ENCODE results near the gene MAMSTR. TPM values are rescaled to one million over a fixed set of nuclear protein-coding genes. Genes with fewer than 3 reads are reported as not detected.

Gene MAMSTR
- total and polyA plus RNA-seq, 9 of the 15 experiments (the other 6 are each of a cell fraction or from before 2014, with no cell fraction given) = 0.08 to 1.00 (median 0.40) TPM; not detected in 1

DNA sequence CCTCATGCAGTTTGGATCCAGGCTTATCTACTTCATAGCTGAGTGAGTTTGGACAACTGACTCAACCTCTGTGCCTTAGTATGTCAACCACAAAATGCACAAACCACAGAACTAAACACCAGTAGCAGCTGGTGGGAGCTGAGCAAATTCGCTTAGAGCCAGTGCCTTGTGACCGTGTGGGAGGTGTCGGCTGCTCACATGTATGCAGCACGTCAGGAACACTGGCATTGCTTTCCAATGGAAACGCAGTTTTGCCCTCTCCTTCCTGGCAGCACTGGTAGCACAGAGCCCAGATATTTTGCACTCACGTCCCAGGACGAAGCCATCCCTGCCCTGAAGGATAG lies 38.4 kb downstream of the MAMSTR start (continued):
- TF ChIP-seq KDM4B (IDR thresholded peaks at IDR 0.05; ENCODE audit: borderline replicate concordance in 2 of 2, low read depth in 1 of 2) (no peak), E2F3 (CRISPR knock-in tag; IDR thresholded peaks at IDR 0.05) (no peak), SAFB (IDR thresholded peaks at IDR 0.05; ENCODE audit: borderline replicate concordance, low read depth, low read length) (no peak), SLC30A9 (CRISPR knock-in tag; IDR thresholded peaks at IDR 0.05) (no peak), CBFB (CRISPR knock-in tag; IDR thresholded peaks at IDR 0.05) (peak; percentile 97), PTBP1 (IDR thresholded peaks at IDR 0.05; ENCODE audit: low read depth, low read length) (no peak), NFATC3 (IDR thresholded peaks at IDR 0.05) (no peak), ARHGAP35 (IDR thresholded peaks at IDR 0.05; ENCODE audit: partially characterized antibody) (no peak), ESRRA (IDR thresholded peaks at IDR 0.05; ENCODE audit: borderline replicate concordance, low read depth) (peak; percentile 85; the same call in 1 of the 2 replicates), RBM14 (IDR thresholded peaks at IDR 0.05; ENCODE audit: borderline replicate concordance, insufficient read depth, low read depth, low read length) (no peak), ZFX (CRISPR knock-in tag; IDR thresholded peaks at IDR 0.05) (peak; percentile 46), MYBL2 (IDR thresholded peaks at IDR 0.05; ENCODE audit: low read depth) (no peak), MYBL2 (CRISPR knock-in tag; IDR thresholded peaks at IDR 0.05; ENCODE audit: borderline replicate concordance) (no peak), ZNF282 (CRISPR knock-in tag; IDR thresholded peaks at IDR 0.05) (no peak)
- TF ChIP-seq, protein P1, sequence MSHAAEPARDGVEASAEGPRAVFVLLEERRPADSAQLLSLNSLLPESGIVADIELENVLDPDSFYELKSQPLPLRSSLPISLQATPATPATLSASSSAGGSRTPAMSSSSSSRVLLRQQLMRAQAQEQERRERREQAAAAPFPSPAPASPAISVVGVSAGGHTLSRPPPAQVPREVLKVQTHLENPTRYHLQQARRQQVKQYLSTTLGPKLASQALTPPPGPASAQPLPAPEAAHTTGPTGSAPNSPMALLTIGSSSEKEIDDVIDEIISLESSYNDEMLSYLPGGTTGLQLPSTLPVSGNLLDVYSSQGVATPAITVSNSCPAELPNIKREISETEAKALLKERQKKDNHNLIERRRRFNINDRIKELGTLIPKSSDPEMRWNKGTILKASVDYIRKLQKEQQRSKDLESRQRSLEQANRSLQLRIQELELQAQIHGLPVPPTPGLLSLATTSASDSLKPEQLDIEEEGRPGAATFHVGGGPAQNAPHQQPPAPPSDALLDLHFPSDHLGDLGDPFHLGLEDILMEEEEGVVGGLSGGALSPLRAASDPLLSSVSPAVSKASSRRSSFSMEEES (CRISPR knock-in tag; IDR thresholded peaks at IDR 0.05) = peak; percentile 14; the same call in 1 of the 2 replicates
- TF ChIP-seq, protein P2, sequence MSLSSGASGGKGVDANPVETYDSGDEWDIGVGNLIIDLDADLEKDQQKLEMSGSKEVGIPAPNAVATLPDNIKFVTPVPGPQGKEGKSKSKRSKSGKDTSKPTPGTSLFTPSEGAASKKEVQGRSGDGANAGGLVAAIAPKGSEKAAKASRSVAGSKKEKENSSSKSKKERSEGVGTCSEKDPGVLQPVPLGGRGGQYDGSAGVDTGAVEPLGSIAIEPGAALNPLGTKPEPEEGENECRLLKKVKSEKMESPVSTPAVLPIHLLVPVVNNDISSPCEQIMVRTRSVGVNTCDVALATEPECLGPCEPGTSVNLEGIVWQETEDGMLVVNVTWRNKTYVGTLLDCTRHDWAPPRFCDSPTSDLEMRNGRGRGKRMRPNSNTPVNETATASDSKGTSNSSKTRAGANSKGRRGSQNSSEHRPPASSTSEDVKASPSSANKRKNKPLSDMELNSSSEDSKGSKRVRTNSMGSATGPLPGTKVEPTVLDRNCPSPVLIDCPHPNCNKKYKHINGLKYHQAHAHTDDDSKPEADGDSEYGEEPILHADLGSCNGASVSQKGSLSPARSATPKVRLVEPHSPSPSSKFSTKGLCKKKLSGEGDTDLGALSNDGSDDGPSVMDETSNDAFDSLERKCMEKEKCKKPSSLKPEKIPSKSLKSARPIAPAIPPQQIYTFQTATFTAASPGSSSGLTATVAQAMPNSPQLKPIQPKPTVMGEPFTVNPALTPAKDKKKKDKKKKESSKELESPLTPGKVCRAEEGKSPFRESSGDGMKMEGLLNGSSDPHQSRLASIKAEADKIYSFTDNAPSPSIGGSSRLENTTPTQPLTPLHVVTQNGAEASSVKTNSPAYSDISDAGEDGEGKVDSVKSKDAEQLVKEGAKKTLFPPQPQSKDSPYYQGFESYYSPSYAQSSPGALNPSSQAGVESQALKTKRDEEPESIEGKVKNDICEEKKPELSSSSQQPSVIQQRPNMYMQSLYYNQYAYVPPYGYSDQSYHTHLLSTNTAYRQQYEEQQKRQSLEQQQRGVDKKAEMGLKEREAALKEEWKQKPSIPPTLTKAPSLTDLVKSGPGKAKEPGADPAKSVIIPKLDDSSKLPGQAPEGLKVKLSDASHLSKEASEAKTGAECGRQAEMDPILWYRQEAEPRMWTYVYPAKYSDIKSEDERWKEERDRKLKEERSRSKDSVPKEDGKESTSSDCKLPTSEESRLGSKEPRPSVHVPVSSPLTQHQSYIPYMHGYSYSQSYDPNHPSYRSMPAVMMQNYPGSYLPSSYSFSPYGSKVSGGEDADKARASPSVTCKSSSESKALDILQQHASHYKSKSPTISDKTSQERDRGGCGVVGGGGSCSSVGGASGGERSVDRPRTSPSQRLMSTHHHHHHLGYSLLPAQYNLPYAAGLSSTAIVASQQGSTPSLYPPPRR (CRISPR knock-in tag; IDR thresholded peaks at IDR 0.05; ENCODE audit: borderline replicate concordance) = peak; percentile 87; the same call in 1 of the 2 replicates
- TF ChIP-seq, protein P3, sequence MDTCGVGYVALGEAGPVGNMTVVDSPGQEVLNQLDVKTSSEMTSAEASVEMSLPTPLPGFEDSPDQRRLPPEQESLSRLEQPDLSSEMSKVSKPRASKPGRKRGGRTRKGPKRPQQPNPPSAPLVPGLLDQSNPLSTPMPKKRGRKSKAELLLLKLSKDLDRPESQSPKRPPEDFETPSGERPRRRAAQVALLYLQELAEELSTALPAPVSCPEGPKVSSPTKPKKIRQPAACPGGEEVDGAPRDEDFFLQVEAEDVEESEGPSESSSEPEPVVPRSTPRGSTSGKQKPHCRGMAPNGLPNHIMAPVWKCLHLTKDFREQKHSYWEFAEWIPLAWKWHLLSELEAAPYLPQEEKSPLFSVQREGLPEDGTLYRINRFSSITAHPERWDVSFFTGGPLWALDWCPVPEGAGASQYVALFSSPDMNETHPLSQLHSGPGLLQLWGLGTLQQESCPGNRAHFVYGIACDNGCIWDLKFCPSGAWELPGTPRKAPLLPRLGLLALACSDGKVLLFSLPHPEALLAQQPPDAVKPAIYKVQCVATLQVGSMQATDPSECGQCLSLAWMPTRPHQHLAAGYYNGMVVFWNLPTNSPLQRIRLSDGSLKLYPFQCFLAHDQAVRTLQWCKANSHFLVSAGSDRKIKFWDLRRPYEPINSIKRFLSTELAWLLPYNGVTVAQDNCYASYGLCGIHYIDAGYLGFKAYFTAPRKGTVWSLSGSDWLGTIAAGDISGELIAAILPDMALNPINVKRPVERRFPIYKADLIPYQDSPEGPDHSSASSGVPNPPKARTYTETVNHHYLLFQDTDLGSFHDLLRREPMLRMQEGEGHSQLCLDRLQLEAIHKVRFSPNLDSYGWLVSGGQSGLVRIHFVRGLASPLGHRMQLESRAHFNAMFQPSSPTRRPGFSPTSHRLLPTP (IDR thresholded peaks at IDR 0.05; ENCODE audit: borderline replicate concordance, extremely low read depth, insufficient read length) = no peak
- TF ChIP-seq, protein P4, sequence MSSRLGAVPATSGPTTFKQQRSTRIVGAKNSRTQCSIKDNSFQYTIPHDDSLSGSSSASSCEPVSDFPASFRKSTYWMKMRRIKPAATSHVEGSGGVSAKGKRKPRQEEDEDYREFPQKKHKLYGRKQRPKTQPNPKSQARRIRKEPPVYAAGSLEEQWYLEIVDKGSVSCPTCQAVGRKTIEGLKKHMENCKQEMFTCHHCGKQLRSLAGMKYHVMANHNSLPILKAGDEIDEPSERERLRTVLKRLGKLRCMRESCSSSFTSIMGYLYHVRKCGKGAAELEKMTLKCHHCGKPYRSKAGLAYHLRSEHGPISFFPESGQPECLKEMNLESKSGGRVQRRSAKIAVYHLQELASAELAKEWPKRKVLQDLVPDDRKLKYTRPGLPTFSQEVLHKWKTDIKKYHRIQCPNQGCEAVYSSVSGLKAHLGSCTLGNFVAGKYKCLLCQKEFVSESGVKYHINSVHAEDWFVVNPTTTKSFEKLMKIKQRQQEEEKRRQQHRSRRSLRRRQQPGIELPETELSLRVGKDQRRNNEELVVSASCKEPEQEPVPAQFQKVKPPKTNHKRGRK (tag; IDR thresholded peaks at IDR 0.05) = no peak

Measured in K562 (cell line).